GM19351 (cell line): ENCODE data around the gene GBP6.
"Not testable (repeated sequence)": the region's sequence is repeated elsewhere in the genome, so short reads cannot be mapped to it uniquely, and the experiment has no call there.

ENCODE experiments used
- ATAC-seq: cut with Tn5 transposase; IDR thresholded peaks from one replicate; pipeline ENCODE4 v1.9.1; 2021; ENCODE audit warnings: mild to moderate bottlenecking, moderate library complexity; ENCODE audit not compliant: unreplicated experiment

Gene GBP6

DNA sequence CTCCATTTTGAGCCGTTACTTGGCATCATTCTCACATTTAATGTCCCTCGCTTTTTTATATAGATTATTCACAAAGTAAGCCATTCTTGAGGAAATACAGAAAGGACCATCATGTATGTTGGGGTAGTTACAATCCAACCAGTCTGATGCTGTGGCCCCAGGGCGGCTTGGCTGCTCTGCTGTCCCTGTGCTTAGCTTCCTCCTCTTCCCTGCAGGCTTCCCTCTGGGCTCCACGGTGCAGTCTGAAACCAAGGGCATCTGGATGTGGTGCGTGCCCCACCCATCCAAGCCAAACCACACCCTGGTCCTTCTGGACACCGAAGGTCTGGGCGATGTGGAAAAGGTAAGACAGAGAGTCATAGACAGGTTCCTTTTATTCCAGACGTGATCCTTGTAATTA, 5.5 kb downstream of the GBP6 start:
- ATAC-seq: no peak

DNA sequence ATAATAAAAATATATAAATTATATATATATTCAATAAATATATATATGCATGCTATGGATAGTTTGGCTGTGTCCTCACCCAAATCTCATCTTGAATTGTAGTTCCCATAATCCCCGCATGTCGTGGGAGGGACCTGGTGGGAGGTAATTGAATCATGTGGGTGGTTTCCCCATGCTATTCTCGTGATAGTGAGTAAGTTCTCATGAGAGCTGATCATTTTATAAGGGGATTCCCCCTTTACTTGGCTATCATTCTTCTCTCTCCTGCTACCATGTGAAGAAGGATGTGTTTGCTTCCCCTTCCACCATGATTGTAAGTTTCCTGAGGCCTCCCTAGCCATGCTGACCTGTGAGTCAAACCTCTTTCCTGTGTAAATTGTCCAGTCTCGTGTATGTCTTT, 10.0 kb downstream of the GBP6 start:
- not testable (repeated sequence) for ATAC-seq

DNA sequence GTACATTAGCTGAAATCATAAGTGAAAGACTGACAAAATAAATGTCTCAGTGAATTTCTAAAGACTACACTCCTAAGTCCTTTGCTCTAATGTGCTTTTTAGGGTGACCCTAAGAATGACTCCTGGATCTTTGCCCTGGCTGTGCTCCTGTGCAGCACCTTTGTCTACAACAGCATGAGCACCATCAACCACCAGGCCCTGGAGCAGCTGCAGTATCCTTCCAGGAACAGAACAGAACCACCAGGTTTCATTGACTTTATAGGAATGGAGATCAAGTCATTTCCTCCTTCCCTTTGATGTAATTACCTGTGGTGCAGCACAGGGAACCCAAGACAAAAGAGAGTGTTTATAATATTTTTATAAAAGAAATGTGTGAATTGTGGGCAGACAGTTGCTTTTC, 14.1 kb downstream of the GBP6 start:
- ATAC-seq: no peak

DNA sequence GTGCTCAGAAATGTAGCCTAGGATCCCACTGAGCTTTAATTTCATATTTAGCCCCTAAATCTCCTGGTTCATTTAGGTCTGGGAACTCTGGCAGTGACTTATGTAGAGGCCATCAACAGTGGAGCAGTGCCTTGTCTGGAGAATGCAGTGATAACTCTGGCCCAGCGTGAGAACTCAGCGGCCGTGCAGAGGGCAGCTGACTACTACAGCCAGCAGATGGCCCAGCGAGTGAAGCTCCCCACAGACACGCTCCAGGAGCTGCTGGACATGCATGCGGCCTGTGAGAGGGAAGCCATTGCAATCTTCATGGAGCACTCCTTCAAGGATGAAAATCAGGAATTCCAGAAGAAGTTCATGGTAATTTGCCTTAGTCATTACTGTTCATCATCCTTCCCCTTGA, 17.8 kb downstream of the GBP6 start:
- no peak for ATAC-seq

DNA sequence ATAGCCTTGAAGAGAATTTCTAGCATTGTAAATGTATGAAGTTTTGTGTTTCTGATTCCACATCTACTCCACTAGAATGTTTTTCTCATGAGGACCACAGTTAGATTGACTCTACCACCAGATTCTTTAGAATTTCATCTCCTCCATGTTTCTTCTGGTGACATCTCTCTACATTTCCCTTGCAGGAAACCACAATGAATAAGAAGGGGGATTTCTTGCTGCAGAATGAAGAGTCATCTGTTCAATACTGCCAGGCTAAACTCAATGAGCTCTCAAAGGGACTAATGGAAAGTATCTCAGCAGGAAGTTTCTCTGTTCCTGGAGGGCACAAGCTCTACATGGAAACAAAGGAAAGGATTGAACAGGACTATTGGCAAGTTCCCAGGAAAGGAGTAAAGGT, 18.6 kb downstream of the GBP6 start:
- no peak for ATAC-seq

DNA sequence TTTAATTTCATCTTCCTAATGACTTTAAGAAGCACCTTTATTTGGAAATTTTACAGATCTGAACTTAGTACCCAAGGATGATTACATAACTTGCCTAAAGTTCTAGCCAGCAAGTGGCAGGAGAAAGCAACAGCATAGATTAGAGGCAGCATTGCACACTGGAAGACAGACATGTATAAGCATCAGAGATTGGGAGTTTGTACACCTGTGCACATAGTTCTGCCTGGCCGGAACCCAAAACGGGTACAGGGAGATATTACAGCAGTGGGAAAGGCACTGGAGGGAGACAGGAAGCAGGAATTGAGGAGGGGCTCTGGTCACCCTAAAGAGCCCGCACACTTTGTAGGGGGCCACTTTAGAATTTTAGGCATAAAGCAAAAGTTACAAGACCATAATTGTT, 19.3 kb downstream of the GBP6 start:
- ATAC-seq: no peak

DNA sequence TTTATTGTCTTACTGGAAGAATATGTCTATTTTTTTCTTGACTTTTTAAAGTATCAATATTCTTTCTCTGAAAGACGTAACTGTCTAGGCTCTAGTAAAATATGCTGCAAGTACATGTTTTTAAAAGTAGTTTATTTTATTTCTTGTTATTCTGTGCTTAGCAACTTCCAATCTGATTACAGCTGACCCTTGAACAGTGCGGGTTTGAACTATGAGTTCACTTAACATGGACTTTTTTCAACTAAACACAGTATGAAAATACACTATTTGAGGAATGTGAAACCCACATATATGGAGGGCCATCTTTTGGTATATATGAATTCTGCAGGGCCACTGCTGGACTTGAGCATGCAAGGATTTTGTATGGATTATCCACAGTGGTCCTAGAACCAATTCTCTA, 26.8 kb downstream of the GBP6 start:
- no peak for ATAC-seq

DNA sequence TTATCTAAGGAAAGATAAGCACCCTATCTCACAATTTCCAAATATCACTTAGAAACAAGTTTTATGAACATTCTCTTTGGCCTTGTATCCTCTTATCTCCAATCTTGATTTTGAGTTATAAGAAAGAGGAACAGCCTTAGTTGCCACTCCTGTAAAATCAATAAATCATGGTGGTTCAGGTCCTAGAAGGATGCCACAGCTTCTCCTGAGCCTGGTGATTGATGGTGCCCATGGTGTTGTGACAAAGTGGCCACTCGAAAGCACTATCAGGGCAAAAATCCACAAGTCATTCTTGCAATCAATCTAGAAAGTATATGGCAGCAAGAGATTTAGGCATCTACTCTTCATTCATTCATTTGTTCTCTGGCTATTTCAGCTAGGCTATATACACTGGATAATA, 27.8 kb downstream of the GBP6 start:
- ATAC-seq: no peak

DNA sequence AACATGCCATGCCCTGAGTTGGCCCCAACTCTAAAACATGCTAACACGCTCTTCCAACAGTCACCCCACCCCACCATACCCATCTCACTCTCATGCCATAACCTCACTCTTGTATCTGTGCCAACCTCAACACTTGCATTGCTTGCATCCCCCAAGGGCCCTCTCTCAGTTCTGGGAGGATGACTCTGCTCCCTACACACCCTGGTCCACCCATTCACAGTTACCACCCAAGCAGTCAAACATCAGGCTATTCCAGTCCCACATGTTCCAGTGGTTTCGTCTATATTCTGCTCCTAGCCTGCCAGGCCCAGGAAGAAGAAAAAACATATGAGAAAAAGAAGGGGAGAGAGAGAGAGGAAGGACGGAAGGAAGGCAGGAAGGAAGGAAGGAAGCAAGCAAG, 31.0 kb downstream of the GBP6 start:
- ATAC-seq: no peak

DNA sequence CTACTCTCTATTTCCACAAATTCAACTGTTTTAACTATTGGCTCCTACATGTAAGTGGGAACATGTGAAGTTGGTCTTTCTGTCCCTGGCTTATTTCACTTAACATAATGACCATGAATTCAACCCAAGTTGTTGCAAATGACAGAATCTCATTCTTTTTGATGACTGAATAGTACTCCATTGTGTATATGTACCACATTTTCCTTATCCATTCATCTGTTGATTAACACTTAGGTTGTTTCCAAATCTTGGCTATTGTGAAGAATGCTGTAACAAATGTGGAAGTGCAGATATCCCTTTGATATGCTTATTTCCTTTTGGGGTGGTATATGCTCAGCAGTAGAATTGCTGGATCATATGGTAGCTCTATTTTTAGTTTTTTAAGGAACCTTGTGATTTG, 33.0 kb downstream of the GBP6 start:
- no peak for ATAC-seq

DNA sequence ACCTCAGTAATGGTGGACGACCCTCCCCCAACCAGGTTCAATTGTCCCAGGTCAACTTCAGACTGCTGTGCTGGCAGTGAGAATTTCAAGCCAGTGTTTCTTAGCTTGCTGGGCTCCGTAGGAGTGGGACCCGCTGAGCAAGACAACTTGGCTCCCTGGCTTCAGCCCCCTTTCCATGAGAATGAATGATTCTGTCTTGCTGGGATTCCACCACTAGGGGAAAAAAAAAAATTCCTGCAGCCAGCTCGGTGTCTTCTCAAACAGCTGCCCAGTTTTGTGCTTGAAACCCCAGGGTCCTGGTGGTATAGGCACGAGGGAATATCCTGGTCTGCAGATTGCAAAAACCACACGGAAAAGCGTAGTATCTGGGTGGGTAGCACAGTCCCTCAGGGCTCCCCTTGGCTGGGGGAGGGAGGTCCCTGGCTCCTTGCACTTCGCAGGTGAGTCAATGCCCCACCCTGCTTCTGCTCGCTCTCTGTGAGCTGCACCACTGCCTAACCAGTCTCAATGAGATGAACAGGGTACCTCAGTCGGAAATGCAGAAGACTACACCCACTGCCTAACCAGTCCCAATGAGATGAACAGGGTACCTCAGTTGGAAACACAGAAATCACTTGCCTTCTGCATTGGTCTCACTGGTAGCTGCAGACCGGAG, 41.5 kb downstream of the GBP6 start:
- no peak for ATAC-seq

DNA sequence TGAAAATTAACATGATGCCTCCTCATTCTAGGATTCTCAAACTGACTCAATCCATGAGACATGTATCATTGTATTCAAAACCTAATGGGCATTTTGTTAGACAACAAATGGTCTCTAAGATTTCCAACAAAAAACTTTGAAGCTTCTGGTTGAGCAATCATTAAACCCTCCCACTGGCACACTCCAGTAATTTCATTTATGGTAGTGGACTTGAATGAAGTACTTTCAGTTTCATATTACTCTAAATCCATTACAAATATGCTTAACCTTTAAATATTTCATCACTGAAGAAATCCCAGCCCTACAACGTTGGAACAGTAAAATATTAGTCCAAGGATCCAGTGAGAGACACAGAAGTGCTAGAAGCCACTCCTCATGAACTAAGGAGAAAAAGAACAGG, 43.5 kb downstream of the GBP6 start:
- ATAC-seq: no peak

DNA sequence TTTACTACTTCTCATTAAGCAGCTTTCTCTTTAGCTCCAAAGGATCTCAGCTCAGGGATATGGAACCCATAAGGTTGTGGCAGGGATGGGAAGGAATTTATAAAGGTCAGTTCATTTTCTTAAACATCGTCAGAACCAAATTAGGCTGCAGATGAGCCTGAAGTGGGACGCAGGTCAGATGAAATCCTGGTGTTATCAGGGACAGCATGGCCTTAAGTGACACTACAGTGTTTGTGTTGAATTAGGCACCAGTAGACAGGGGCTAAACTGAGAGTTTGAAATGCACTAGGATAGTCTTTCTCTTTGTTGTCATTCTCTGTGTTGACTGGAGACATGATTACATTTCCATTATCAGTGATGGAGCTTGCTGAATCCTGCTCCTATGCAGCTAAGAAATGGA, 43.9 kb downstream of the GBP6 start:
- ATAC-seq: not testable (repeated sequence)

DNA sequence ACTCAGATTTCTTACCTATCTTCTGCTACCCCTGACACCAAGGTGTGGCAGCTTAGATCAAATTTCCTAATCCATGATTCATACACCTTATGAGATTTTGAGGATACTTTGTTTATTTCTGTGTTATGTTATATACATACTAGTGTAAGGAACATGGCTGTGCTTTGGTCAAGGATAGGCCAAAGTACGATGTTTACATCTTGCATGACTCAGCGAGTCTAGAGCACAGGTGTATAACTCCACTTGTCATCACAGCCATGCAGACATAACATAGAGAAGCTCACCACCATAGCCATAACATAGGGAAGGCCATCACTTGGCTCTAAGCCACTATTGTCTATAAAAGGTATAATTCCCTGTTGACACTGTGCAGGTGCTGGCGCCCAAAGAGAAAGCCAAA, 61.2 kb downstream of the GBP6 start:
- no peak for ATAC-seq

DNA sequence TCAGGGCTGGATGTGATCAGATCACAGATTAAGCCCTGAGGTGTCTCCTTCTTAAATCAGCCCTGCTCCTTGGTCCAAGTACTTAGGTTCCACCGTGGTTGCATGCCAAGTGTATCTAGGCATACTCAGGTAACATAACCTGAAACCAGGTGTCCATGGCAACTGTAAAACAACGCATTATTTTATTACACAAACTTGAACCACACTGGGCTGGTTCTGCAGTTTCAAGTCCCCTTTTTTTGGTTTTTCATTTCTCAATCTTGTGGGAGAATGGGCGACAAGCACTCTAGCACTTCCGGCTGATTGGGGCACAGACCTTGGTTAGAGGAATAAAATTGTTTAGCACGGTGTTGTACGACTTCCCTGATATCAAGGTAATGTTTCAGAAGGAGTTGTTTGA, 65.2 kb downstream of the GBP6 start:
- ATAC-seq: no peak

DNA sequence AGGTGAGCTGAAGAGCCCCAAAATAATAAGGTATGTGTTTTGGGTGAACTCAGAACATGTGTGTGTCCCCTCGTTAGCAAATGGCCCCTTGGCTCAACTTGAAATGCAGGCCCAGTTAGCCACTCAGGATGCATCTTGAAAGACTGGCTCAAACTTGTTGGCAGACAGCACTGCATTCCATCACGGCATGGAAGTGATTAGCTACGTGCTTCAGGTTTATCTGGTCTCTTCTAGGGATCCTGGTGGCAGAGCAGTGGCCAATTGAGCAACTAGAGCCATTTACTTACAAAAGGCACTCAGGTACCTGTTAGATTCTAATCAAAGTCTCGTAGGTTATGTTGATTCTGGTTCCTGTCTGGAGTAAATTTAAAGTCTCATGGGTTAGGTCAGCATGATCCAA, 65.8 kb downstream of the GBP6 start:
- not testable (repeated sequence) for ATAC-seq

DNA sequence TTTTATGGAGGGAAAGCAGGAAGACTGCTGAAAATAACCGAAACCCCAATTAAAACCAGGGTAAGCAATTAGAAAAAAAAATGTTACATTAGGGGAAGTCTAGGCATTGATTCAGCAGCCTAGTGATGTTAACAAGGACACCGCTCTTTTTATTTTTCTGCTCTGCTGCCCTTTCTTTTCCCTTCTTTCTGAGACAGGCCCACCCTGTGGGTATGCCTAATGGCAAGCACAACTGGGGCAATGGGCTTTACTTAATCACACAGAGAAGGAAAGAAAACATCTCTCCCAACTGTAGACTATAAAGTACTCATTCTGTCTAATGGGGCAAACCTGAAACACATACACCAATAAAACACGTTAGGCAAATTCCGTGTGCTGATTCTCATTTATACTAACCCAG, 69.6 kb downstream of the GBP6 start:
- ATAC-seq: no peak

DNA sequence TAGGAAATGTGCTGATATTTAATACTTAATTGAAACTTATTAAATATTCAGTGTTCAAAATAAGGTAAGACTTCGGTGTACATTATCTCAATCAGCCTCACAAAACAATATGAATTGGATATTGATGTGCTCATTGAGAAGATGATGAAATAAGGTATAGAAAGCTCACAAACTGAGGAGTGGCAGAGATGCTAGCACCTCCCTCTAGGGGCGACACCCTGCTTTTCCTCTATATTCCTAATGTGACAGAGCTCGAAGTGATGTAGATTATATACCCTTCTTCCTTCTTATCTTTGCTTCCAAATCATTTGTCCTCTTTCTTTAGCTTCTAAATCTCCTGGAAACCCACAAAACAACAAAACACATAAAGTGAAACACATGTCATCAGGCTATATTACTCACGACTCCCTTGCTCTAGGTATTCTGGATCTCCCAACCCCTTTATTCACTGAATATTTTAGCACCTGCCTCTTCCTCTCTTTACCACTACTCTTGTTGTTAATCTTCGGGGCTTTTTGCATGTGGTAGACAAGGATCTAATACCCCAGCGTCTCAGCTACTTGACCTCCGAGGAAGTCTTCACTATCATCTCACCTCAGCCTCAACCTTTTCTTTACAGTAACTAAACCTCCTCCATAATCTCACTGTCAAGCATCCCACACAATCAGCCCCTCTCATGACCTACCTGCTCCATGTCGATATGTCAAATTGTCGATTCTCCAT, 70.4 kb downstream of the GBP6 start:
- not testable (repeated sequence) for ATAC-seq
